Adipocyte (in vitro differentiated cells): ENCODE measurements around the gene CREBZF.
"Not testable (repeated sequence)": the region's sequence is repeated elsewhere in the genome, so short reads cannot be mapped to it uniquely, and the experiment has no call there.

Experiments
- DNase-seq: peaks from one replicate; pipeline ENCODE4 v3.0.0-alpha.2; 2015; ENCODE audit warnings: low read depth
- H3K27me3 ChIP-seq: replicated peaks from 2 replicates; pipeline ENCODE4 v1.7.0; 2013; ENCODE audit warnings: mild to moderate bottlenecking, low read length, moderate library complexity; ENCODE audit not compliant: control insufficient read depth, insufficient read depth
- H3K36me3 ChIP-seq: 2 replicates; pipeline ENCODE4 v1.7.0; 2013; ENCODE audit warnings: low read length, mild to moderate bottlenecking, moderate library complexity; ENCODE audit not compliant: control insufficient read depth, insufficient read depth, severe bottlenecking
- H3K4me1 ChIP-seq: 2 replicates; pipeline ENCODE4 v1.7.0; 2013; ENCODE audit warnings: mild to moderate bottlenecking, low read length, moderate library complexity; ENCODE audit not compliant: control insufficient read depth, insufficient read depth
- H3K4me3 ChIP-seq: 2 replicates; pipeline ENCODE4 v1.7.0; 2013; ENCODE audit warnings: mild to moderate bottlenecking, low read length, moderate library complexity
- H3K9ac ChIP-seq: 2 replicates; pipeline ENCODE4 v1.7.0; 2013; ENCODE audit warnings: mild to moderate bottlenecking, low read length, moderate library complexity
- H3K9me3 ChIP-seq: 2 replicates; pipeline ENCODE4 v1.7.0; 2013; ENCODE audit warnings: mild to moderate bottlenecking, low read length, moderate library complexity; ENCODE audit not compliant: control insufficient read depth

CREBZF gene

GRCh38 chr11:85694385-85694980 is 29.6 kb upstream of the CREBZF start:
- Histone ChIP-seq H3K36me3 (no peaks in the 10 kb centered on the region), H3K27me3 (no peaks in the 10 kb centered on the region), H3K9me3 (no peaks in the 10 kb centered on the region), H3K4me1 (peaks cover 6% of the 10 kb centered on the region), H3K4me3 (no peak overlapping the region), H3K9ac (no peak overlapping the region)
- peak; percentile 75 for DNase-seq

GRCh38 chr11:85685820-85686459 is 21.0 kb upstream of the CREBZF start, which contains the start of gene CCDC89:
TSS of gene CCDC89 (minus strand) at chr11:85686195. CDS start at chr11:85686130, 65 bp downstream.
- Histone ChIP-seq H3K4me3 (peak within 1 kb of the TSS; percentile 85), H3K36me3 (no peaks in the 10 kb centered on the region), H3K9me3 (no peaks in the 10 kb centered on the region), H3K9ac (peak within 1 kb of the TSS; percentile 76), H3K27me3 (no peaks in the 10 kb centered on the region), H3K4me1 (peaks cover 18% of the 10 kb centered on the region)
- no peak for DNase-seq

GRCh38 chr11:85685125-85685819 is 20.3 kb upstream of the CREBZF start:
- DNase-seq: no peak
- Histone ChIP-seq H3K9me3 (no peaks in the 10 kb centered on the region), H3K36me3 (no peaks in the 10 kb centered on the region), H3K4me1 (peaks cover 18% of the 10 kb centered on the region), H3K27me3 (no peaks in the 10 kb centered on the region), H3K9ac (peak overlapping the region; percentile 76), H3K4me3 (peak overlapping the region; percentile 85)

GRCh38 chr11:85682330-85683305 is 17.7 kb upstream of the CREBZF start:
- H3K27me3 ChIP-seq: no peaks in the 10 kb centered on the region
- no peak for DNase-seq
- H3K4me1 ChIP-seq: peaks cover 18% of the 10 kb centered on the region
- peak overlapping the region; percentile 87 for H3K9ac ChIP-seq
- H3K36me3 ChIP-seq: no peaks in the 10 kb centered on the region
- H3K4me3 ChIP-seq: peak overlapping the region; percentile 87
- no peaks in the 10 kb centered on the region for H3K9me3 ChIP-seq

- Histone ChIP-seq H3K36me3 (no peaks in the 10 kb centered on the region), H3K4me3 (no peak overlapping the region), H3K4me1 (peaks cover 13% of the 10 kb centered on the region), H3K9ac (no peak overlapping the region), H3K9me3 (no peaks in the 10 kb centered on the region), H3K27me3 (no peaks in the 10 kb centered on the region)
- DNase-seq: no peak
These were observed 16.0 kb upstream of the CREBZF start for GRCh38 chr11:85680897-85681296.

GRCh38 chr11:85679576-85679975 is 14.6 kb upstream of the CREBZF start:
- no peaks in the 10 kb centered on the region for H3K27me3 ChIP-seq
- no peak for DNase-seq
- H3K36me3 ChIP-seq: no peaks in the 10 kb centered on the region
- H3K9ac ChIP-seq: no peak overlapping the region
- peaks cover 2% of the 10 kb centered on the region for H3K4me1 ChIP-seq
- no peaks in the 10 kb centered on the region for H3K9me3 ChIP-seq
- no peak overlapping the region for H3K4me3 ChIP-seq

- peaks cover 5% of the 10 kb centered on the region for H3K9me3 ChIP-seq
These were observed 8.5 kb upstream of the CREBZF start for GRCh38 chr11:85673393-85673792.

GRCh38 chr11:85672105-85672902 is 7.4 kb upstream of the CREBZF start:
- H3K4me3 ChIP-seq: no peak overlapping the region

More at GRCh38 chr11:85673393-85673792, 8.5 kb upstream of the CREBZF start:
- no peaks in the 10 kb centered on the region for H3K36me3 ChIP-seq
- H3K4me1 ChIP-seq: no peaks in the 10 kb centered on the region
- no peaks in the 10 kb centered on the region for H3K27me3 ChIP-seq
- H3K4me3 ChIP-seq: no peak overlapping the region
- no peak overlapping the region for H3K9ac ChIP-seq
- no peak for DNase-seq

GRCh38 chr11:85670949-85671663 is 6.2 kb upstream of the CREBZF start:
- not testable (repeated sequence) for H3K9me3 ChIP-seq, DNase-seq, H3K27me3 ChIP-seq, H3K4me1 ChIP-seq, H3K9ac ChIP-seq, H3K36me3 ChIP-seq, H3K4me3 ChIP-seq

More at GRCh38 chr11:85672105-85672902, 7.4 kb upstream of the CREBZF start:
- no peaks in the 10 kb centered on the region for H3K36me3 ChIP-seq
- H3K4me1 ChIP-seq: no peaks in the 10 kb centered on the region
- no peaks in the 10 kb centered on the region for H3K27me3 ChIP-seq
- DNase-seq: no peak
- H3K9me3 ChIP-seq: peaks cover 5% of the 10 kb centered on the region
- no peak overlapping the region for H3K9ac ChIP-seq

- Histone ChIP-seq H3K36me3 (no peaks in the 10 kb centered on the region), H3K4me3 (no peak overlapping the region)
- no peak for DNase-seq
These were observed 3.2 kb upstream of the CREBZF start for GRCh38 chr11:85668157-85668556.

More at GRCh38 chr11:85668157-85668556, 3.2 kb upstream of the CREBZF start:
- no peaks in the 10 kb centered on the region for H3K9me3 ChIP-seq
- H3K9ac ChIP-seq: no peak overlapping the region
- no peaks in the 10 kb centered on the region for H3K27me3 ChIP-seq
- H3K4me1 ChIP-seq: peaks cover 5% of the 10 kb centered on the region
